ENCODE results near the gene DPP7. TPM values are rescaled to one million over a fixed set of nuclear protein-coding genes. Genes with fewer than 3 reads are reported as not detected.
A peak's percentile ranks its signal among the peaks of the same experiment; 100 is the strongest.

DPP7 gene
- total RNA-seq, 2 experiments from 2014 or later, result 271 to 321 TPM

- DNase-seq (no peak), ATAC-seq (no peak)
- no peaks in the 10 kb centered on the region for H3K27me3 Mint-ChIP-seq
- H3K4me3 Mint-ChIP-seq, result peak overlapping the region; percentile 78
- peak overlapping the region; percentile 83 for H3K27ac Mint-ChIP-seq
- peaks cover 1% of the 10 kb centered on the region for H3K36me3 Mint-ChIP-seq
- H3K4me1 Mint-ChIP-seq, result peaks cover 29% of the 10 kb centered on the region
- CTCF ChIA-PET, result interaction anchor here (0.7 to 10.2 kb wide), 18 partner anchors 10 to 399 kb away, joined by 3 to 183 read pairs (median 7); partner anchors contain the start of genes ABCA2, AJM1, FUT7 and MAN1B1
- H3K9me3 Mint-ChIP-seq (ENCODE audit: low read depth), result no peaks in the 10 kb centered on the region
These were observed 43.6 kb downstream of the DPP7 start for GRCh38 chr9:137070906-137071275.

GRCh38 chr9:137070201-137070905 lies 44.2 kb downstream of the DPP7 start, which contains the start of gene SAPCD2:
Gene SAPCD2, minus strand, starts transcription at chr9:137070557. Its CDS starts 97 bp downstream, at chr9:137070460.
- H3K9me3 Mint-ChIP-seq (ENCODE audit: low read depth), result no peaks in the 10 kb centered on the region
- peaks cover 1% of the 10 kb centered on the region for H3K36me3 Mint-ChIP-seq
- H3K27ac Mint-ChIP-seq, result peak within 1 kb of the TSS; percentile 83
- H3K4me1 Mint-ChIP-seq, result peaks cover 27% of the 10 kb centered on the region
- DNase-seq (peak; percentile 93), ATAC-seq (peak; percentile 91)
- no peaks in the 10 kb centered on the region for H3K27me3 Mint-ChIP-seq
- CTCF ChIA-PET, result interaction anchor here (0.6 to 10.2 kb wide), 20 partner anchors 12 to 399 kb away, joined by 3 to 183 read pairs (median 7); partner anchors contain the start of genes ABCA2, AJM1, FUT7 and MAN1B1
- peak within 1 kb of the TSS; percentile 78 for H3K4me3 Mint-ChIP-seq

GRCh38 chr9:137069508-137070091 lies 44.9 kb downstream of the DPP7 start:
- Mint-ChIP-seq H3K4me1 (peaks cover 27% of the 10 kb centered on the region), H3K9me3 (ENCODE audit: low read depth) (no peaks in the 10 kb centered on the region), H3K36me3 (peaks cover 1% of the 10 kb centered on the region), H3K4me3 (peak overlapping the region; percentile 61), H3K27me3 (no peaks in the 10 kb centered on the region), H3K27ac (peak overlapping the region; percentile 28)
- CTCF ChIA-PET, result interaction anchor here (0.6 to 10.2 kb wide), 20 partner anchors 12 to 398 kb away, joined by 3 to 183 read pairs (median 8); partner anchors contain the start of genes ABCA2, AJM1, FUT7 and MAN1B1
- no peak for DNase-seq
- peak; percentile 10 for ATAC-seq

- Mint-ChIP-seq H3K4me3 (peak overlapping the region; percentile 61), H3K27me3 (no peaks in the 10 kb centered on the region), H3K9me3 (ENCODE audit: low read depth) (no peaks in the 10 kb centered on the region), H3K4me1 (peaks cover 29% of the 10 kb centered on the region), H3K27ac (peak overlapping the region; percentile 24), H3K36me3 (peaks cover 4% of the 10 kb centered on the region)
- DNase-seq, result no peak
- no peak for ATAC-seq
- CTCF ChIA-PET, result interaction anchor here (0.7 to 10.2 kb wide), 41 partner anchors 8 to 397 kb away, joined by 3 to 183 read pairs (median 5); partner anchors contain the start of genes ABCA2, AJM1, CYSRT1 and DPP7
These were observed 45.7 kb downstream of the DPP7 start for GRCh38 chr9:137068539-137069507.

GRCh38 chr9:137067860-137068538 lies 46.5 kb downstream of the DPP7 start:
- peaks cover 28% of the 10 kb centered on the region for H3K4me1 Mint-ChIP-seq
- H3K36me3 Mint-ChIP-seq, result peaks cover 4% of the 10 kb centered on the region
- no peaks in the 10 kb centered on the region for H3K27me3 Mint-ChIP-seq
- peak overlapping the region; percentile 41 for H3K4me3 Mint-ChIP-seq
- ATAC-seq (peak; percentile 48), DNase-seq (peak; percentile 91)
- H3K27ac Mint-ChIP-seq, result peak overlapping the region; percentile 63
- H3K9me3 Mint-ChIP-seq (ENCODE audit: low read depth), result no peaks in the 10 kb centered on the region
- CTCF ChIA-PET, result interaction anchor here (0.6 to 10.2 kb wide), 53 partner anchors 9 to 338 kb away, joined by 3 to 183 read pairs (median 5); partner anchors contain the start of genes ABCA2, AJM1, CCDC183 and CYSRT1

- DNase-seq, result no peak
- CTCF ChIA-PET, result interaction anchor here (1.1 to 10.2 kb wide), 15 partner anchors 9 to 249 kb away, joined by 3 to 183 read pairs (median 22); partner anchors contain the start of genes ABCA2, CLIC3, ENTPD2 and FUT7
- Mint-ChIP-seq H3K9me3 (ENCODE audit: low read depth) (no peaks in the 10 kb centered on the region), H3K27me3 (no peaks in the 10 kb centered on the region), H3K27ac (no peak overlapping the region), H3K4me3 (no peak overlapping the region), H3K4me1 (peaks cover 20% of the 10 kb centered on the region), H3K36me3 (peaks cover 4% of the 10 kb centered on the region)
- ATAC-seq, result no peak
These were observed 48.3 kb downstream of the DPP7 start for GRCh38 chr9:137066096-137066861.

- Mint-ChIP-seq H3K4me1 (peaks cover 15% of the 10 kb centered on the region), H3K27ac (no peak overlapping the region), H3K27me3 (peaks cover 3% of the 10 kb centered on the region), H3K4me3 (no peak overlapping the region), H3K9me3 (ENCODE audit: low read depth) (no peaks in the 10 kb centered on the region), H3K36me3 (peaks cover 4% of the 10 kb centered on the region)
- ATAC-seq (no peak), DNase-seq (no peak)
- CTCF ChIA-PET, result interaction anchor here (1.6 to 10.2 kb wide), 7 partner anchors 8 to 38 kb away, joined by 4 to 183 read pairs (median 95); partner anchors contain the start of genes ABCA2, FUT7, MAN1B1 and NPDC1
These were observed 49.1 kb downstream of the DPP7 start for GRCh38 chr9:137065336-137065967.

GRCh38 chr9:137064880-137065164 lies 49.7 kb downstream of the DPP7 start:
- CTCF ChIA-PET, result interaction anchor here (1.2 to 10.2 kb wide), 14 partner anchors 11 to 335 kb away, joined by 3 to 183 read pairs (median 5); partner anchors contain the start of genes ABCA2, FUT7, MAN1B1 and NPDC1
- no peaks in the 10 kb centered on the region for H3K9me3 Mint-ChIP-seq (ENCODE audit: low read depth)
- peaks cover 4% of the 10 kb centered on the region for H3K36me3 Mint-ChIP-seq
- H3K27me3 Mint-ChIP-seq, result peaks cover 3% of the 10 kb centered on the region
- no peak overlapping the region for H3K4me3 Mint-ChIP-seq
- ATAC-seq, result no peak
- no peak overlapping the region for H3K27ac Mint-ChIP-seq
- no peak for DNase-seq
- peaks cover 15% of the 10 kb centered on the region for H3K4me1 Mint-ChIP-seq

- H3K27ac Mint-ChIP-seq, result no peak overlapping the region
- no peak for ATAC-seq
These were observed 50.3 kb downstream of the DPP7 start for GRCh38 chr9:137064027-137064879.

GRCh38 chr9:137063311-137064026 lies 51.1 kb downstream of the DPP7 start:
- H3K27ac Mint-ChIP-seq, result no peak overlapping the region

More at GRCh38 chr9:137064027-137064879, 50.3 kb downstream of the DPP7 start:
- CTCF ChIA-PET, result interaction anchor here (0.7 to 10.2 kb wide), 26 partner anchors 8 to 334 kb away, joined by 3 to 183 read pairs (median 4); partner anchors contain the start of genes ABCA2, FUT7, MAN1B1 and NPDC1
- Mint-ChIP-seq H3K9me3 (ENCODE audit: low read depth) (no peaks in the 10 kb centered on the region), H3K27me3 (peaks cover 3% of the 10 kb centered on the region), H3K36me3 (peaks cover 4% of the 10 kb centered on the region), H3K4me1 (peaks cover 15% of the 10 kb centered on the region), H3K4me3 (no peak overlapping the region)
- no peak for DNase-seq

More at GRCh38 chr9:137063311-137064026, 51.1 kb downstream of the DPP7 start:
- no peak for DNase-seq
- Mint-ChIP-seq H3K9me3 (ENCODE audit: low read depth) (no peaks in the 10 kb centered on the region), H3K36me3 (peaks cover 4% of the 10 kb centered on the region), H3K4me3 (no peak overlapping the region), H3K27me3 (peaks cover 4% of the 10 kb centered on the region), H3K4me1 (peaks cover 11% of the 10 kb centered on the region)
- CTCF ChIA-PET, result interaction anchor here (0.7 to 10.2 kb wide), 26 partner anchors 9 to 333 kb away, joined by 3 to 183 read pairs (median 4); partner anchors contain the start of genes ABCA2, FUT7, MAN1B1 and NPDC1
- ATAC-seq, result no peak
